ENCODE results near the gene ERICH4.

- TF ChIP-seq, protein P1, sequence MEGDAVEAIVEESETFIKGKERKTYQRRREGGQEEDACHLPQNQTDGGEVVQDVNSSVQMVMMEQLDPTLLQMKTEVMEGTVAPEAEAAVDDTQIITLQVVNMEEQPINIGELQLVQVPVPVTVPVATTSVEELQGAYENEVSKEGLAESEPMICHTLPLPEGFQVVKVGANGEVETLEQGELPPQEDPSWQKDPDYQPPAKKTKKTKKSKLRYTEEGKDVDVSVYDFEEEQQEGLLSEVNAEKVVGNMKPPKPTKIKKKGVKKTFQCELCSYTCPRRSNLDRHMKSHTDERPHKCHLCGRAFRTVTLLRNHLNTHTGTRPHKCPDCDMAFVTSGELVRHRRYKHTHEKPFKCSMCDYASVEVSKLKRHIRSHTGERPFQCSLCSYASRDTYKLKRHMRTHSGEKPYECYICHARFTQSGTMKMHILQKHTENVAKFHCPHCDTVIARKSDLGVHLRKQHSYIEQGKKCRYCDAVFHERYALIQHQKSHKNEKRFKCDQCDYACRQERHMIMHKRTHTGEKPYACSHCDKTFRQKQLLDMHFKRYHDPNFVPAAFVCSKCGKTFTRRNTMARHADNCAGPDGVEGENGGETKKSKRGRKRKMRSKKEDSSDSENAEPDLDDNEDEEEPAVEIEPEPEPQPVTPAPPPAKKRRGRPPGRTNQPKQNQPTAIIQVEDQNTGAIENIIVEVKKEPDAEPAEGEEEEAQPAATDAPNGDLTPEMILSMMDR (conservative IDR thresholded peaks at IDR 0.05) = no peak
- no peak for TF ChIP-seq EZH2 (IDR thresholded peaks at IDR 0.05; ENCODE audit: low read depth)
These were observed 14.5 kb upstream of the ERICH4 start for GRCh38 chr19:41428481-41428859.
